Neutrophil (primary cell): ENCODE results near the gene TAC4.

Experiments
- H3K27ac ChIP-seq: fragments of 200-600 bp; sonication (generic); 2 replicates; pipeline ENCODE4 v1.5.1; 2016; ENCODE audit warnings: mild to moderate bottlenecking, moderate library complexity
- H3K27me3 ChIP-seq: fragments of 200-600 bp; sonication (generic); 2 replicates; pipeline ENCODE4 v1.6.0; 2016; ENCODE audit warnings: mild to moderate bottlenecking
- H3K36me3 ChIP-seq: fragments of 200-600 bp; sonication (generic); 2 replicates; pipeline ENCODE4 v1.5.1; 2017
- H3K4me1 ChIP-seq, 2 experiments: fragments of 200-600 bp in 1 of 2; sonication (generic) in 1 of 2; 1 replicate in 1 of 2; 2 replicates in 1 of 2; pipeline versions ENCODE4 v1.5.1 to v1.6.1; 2013 to 2016; ENCODE audit warnings: low read depth in 1 of 2, low read length in 1 of 2, mild to moderate bottlenecking in 1 of 2, moderate library complexity in 1 of 2; ENCODE audit not compliant: control insufficient read depth in 1 of 2, insufficient read depth in 1 of 2
- H3K4me3 ChIP-seq, 2 experiments: fragments of 200-600 bp in 1 of 2; sonication (generic) in 1 of 2; 1 replicate in 1 of 2; 2 replicates in 1 of 2; pipeline ENCODE4 v1.5.1; 2013 to 2016; ENCODE audit warnings: low read depth in 1 of 2, low read length in 1 of 2, mild to moderate bottlenecking in 1 of 2, moderate library complexity in 1 of 2
- H3K9me3 ChIP-seq: fragments of 200-600 bp; sonication (generic); 2 replicates; pipeline ENCODE4 v1.5.1; 2016
- TF ChIP-seq, protein P1 (sequence below): fragments of 200-600 bp; sonication (generic); IDR thresholded peaks from 2 replicates; pipeline ENCODE4 v1.5.1; 2016; ENCODE audit warnings: antibody characterized with exemption

Gene TAC4

DNA sequence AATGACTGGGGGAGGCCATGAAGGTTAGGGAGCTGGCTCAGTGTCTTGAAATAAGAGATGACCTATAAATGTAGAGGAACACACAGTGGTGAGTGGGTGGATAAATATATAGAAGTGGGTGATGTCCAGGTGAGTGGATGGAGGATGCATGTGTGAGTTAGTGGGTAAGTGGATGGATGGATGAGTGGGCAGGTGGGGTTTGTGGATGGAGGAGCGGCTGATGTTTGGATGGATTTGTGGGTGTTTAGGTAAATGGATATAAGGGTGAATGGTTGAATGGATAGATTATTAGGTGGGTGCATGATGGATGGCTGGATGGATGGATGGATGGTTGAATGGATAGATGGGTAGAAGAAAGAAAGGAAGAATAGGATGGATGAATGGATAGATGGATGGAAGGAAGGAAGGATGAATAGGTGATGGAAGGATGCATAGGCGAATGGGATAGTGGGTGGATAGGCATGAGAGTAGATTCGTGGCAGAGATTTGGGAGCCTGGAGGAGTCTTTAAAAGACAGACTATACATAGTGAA is 19.1 kb upstream of the TAC4 start:
- Histone ChIP-seq H3K27ac (no peak overlapping the region), H3K4me1 (no peaks in the 10 kb centered on the region), H3K36me3 (no peaks in the 10 kb centered on the region), H3K27me3 (peaks cover 29% of the 10 kb centered on the region), H3K9me3 (no peaks in the 10 kb centered on the region), H3K4me3 (no peak overlapping the region)
- TF ChIP-seq, protein P1, sequence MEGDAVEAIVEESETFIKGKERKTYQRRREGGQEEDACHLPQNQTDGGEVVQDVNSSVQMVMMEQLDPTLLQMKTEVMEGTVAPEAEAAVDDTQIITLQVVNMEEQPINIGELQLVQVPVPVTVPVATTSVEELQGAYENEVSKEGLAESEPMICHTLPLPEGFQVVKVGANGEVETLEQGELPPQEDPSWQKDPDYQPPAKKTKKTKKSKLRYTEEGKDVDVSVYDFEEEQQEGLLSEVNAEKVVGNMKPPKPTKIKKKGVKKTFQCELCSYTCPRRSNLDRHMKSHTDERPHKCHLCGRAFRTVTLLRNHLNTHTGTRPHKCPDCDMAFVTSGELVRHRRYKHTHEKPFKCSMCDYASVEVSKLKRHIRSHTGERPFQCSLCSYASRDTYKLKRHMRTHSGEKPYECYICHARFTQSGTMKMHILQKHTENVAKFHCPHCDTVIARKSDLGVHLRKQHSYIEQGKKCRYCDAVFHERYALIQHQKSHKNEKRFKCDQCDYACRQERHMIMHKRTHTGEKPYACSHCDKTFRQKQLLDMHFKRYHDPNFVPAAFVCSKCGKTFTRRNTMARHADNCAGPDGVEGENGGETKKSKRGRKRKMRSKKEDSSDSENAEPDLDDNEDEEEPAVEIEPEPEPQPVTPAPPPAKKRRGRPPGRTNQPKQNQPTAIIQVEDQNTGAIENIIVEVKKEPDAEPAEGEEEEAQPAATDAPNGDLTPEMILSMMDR = no peak

DNA sequence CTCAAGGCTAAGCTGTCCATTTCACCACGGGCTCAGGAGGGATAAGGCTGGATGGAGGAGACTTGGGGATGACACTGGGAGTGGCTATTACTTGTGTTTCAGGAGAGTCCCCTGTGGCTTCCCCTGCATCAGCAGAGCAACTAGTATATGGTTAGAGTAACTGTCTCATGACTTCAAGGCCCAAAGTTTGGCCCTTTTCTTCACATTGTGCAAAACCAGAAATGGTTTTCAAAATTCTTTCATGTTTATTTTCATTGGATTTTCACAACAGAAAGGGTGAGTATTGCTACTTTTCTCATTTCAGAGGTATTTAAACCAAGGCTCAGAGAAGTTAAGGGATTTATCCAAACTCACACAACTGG is 18.1 kb upstream of the TAC4 start:
- H3K9me3 ChIP-seq = no peaks in the 10 kb centered on the region
- no peaks in the 10 kb centered on the region for H3K36me3 ChIP-seq
- H3K4me1 ChIP-seq = no peaks in the 10 kb centered on the region
- peaks cover 36% of the 10 kb centered on the region for H3K27me3 ChIP-seq
- no peak overlapping the region for H3K27ac ChIP-seq
- H3K4me3 ChIP-seq = no peak overlapping the region
- TF ChIP-seq, protein P1 = no peak

DNA sequence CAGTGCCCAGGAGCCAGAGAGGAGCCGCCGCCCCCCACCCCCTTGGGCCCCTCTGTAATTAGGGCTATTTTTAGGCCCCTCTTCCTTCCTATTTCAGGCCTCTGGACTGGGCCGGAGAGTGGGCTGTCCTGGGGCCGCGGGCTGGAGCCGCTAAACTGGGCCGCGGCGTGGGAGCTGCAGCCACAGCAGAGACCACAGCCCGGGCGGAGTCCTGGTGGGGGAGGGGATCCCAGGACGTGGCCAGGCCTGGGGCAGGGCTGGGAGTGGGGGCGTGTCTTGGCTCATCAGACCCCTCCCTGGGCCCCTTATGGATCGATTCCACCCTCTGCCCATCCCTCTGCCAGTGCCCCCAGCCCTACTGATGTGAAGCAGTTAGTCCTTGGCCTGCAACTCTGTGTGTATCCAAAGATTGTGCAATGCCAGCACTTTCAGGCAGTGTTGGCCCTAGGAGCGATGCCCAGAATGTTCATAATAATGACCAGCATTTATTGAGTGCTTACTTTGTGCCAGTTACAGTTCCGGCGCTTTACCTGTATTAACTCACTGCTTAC is 15.0 kb upstream of the TAC4 start:
- Histone ChIP-seq H3K27ac (no peak overlapping the region), H3K9me3 (no peaks in the 10 kb centered on the region), H3K4me3 (no peak overlapping the region), H3K4me1 (no peaks in the 10 kb centered on the region), H3K27me3 (peaks cover 43% of the 10 kb centered on the region), H3K36me3 (no peaks in the 10 kb centered on the region)
- TF ChIP-seq, protein P1 = no peak

DNA sequence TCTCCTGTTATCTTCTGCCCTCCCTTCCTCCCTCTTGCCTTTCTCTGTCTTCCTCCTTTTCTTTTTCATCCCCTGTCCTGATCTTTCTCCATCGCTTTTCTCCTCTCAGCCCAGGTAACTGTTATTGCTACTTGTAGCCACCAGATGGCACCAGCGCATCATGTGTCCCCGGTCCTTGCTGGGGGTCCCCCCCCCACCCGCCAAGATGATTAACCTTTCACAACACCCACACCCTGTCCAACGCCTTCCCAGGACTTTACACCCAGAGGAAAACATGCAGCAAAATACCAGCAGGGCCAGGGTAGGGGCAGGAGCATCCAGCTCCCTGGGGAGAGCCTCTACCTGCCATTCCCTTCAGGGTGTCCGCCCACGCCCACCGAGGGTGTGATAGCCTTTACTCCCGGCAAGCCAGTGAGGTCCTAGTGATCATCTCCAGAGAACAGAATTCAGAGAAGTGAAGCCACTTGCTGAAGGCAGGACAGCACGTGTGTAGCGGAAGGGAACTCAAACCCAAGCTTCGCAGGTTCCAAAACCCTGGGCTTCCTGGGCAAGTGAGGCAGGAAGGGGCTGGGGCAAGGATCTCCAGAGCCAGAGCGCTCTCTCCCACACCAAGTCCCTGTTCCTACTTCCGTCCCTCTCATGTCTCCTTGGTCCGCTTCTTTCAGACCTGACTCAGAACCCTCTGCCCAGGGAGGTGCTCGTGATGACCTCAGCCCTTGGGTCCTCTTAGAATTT is 13.4 kb upstream of the TAC4 start:
- no peak overlapping the region for H3K27ac ChIP-seq
- H3K4me1 ChIP-seq = no peaks in the 10 kb centered on the region
- H3K4me3 ChIP-seq = no peak overlapping the region
- peaks cover 43% of the 10 kb centered on the region for H3K27me3 ChIP-seq
- H3K9me3 ChIP-seq = no peaks in the 10 kb centered on the region
- H3K36me3 ChIP-seq = no peaks in the 10 kb centered on the region
- TF ChIP-seq, protein P1 = peak; percentile 32

DNA sequence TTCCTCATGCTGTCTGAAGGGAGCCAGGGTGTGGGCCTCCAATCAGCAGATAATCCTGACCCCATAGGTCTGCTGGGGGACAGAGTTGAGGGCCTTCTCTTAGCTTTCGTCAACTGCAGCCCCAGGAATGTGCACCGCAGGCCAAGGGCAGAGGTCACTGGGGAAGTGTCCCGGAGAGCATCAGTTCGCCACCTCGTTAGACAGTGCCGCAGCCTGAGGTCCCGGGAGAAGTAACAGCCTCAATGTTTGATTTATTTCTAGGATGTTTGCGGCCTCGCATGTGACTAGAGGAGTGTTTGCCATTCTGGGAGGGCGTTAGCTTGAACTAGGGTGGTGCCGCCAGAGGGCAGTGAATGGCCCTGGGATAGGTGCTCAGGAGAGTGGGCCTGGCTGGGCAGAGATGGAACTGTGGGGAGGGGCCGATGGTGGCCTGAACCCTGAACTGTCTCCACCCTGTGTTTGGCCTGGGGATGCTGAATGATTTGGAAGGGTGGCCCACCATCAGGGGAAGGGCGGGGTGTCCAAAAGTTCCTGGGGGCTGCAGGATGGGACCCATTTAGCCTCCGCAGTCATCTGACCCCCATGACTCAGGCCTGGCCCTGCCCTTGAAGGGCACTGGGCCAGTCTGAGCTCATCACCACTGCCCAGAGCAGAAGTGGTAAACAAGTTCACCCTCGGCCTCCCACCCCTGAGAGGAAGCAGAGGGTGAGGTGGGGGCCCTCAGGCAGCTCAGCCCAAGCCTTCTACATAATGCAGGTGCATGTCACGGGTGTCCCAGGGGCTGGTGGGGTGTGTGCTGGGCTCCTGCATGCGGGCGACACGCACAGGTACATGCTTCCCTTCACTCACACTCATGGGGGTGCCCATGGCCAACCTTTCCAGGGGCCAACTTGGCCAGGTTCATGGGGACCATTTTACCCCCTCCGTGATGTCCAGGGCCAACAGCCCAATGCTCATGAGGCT is 12.4 kb upstream of the TAC4 start:
- H3K27me3 ChIP-seq = peaks cover 49% of the 10 kb centered on the region
- H3K4me3 ChIP-seq = no peak overlapping the region
- no peaks in the 10 kb centered on the region for H3K4me1 ChIP-seq
- H3K9me3 ChIP-seq = no peaks in the 10 kb centered on the region
- no peaks in the 10 kb centered on the region for H3K36me3 ChIP-seq
- H3K27ac ChIP-seq = no peak overlapping the region
- TF ChIP-seq, protein P1 = no peak
